Embryonic facial prominence (tissue), 1 donor: ENCODE data around the gene TRIM7.
"Not testable (repeated sequence)": the region's sequence is repeated elsewhere in the genome, so short reads cannot be mapped to it uniquely, and the experiment has no call there.

Experiments
- DNase-seq: peaks from one replicate; pipeline ENCODE4 v3.0.0-alpha.2; 2016; ENCODE audit errors: extremely low spot score

Gene TRIM7

GRCh38 chr5:181193656-181194055, 11.3 kb downstream of the TRIM7 start:
- DNase-seq = no peak

GRCh38 chr5:181192337-181193046, 12.5 kb downstream of the TRIM7 start:
- no peak for DNase-seq

GRCh38 chr5:181191526-181192336, 13.3 kb downstream of the TRIM7 start:
- peak; percentile 79 for DNase-seq

- no peak for DNase-seq
Observed at GRCh38 chr5:181190711-181191525, 14.1 kb downstream of the TRIM7 start.

GRCh38 chr5:181189962-181190710, 14.9 kb downstream of the TRIM7 start:
- DNase-seq = no peak

- no peak for DNase-seq
Observed at GRCh38 chr5:181189363-181189961, 15.5 kb downstream of the TRIM7 start.

- DNase-seq = no peak
Observed at GRCh38 chr5:181188700-181189362, 16.2 kb downstream of the TRIM7 start.

GRCh38 chr5:181187500-181188213, 17.3 kb downstream of the TRIM7 start:
- DNase-seq = no peak

GRCh38 chr5:181186986-181187499, 18.0 kb downstream of the TRIM7 start:
- no peak for DNase-seq

GRCh38 chr5:181186022-181186421, 19.0 kb downstream of the TRIM7 start:
- DNase-seq = no peak

- no peak for DNase-seq
Observed at GRCh38 chr5:181185560-181185959, 19.4 kb downstream of the TRIM7 start.

- no peak for DNase-seq
Observed at GRCh38 chr5:181184845-181185216, 20.2 kb downstream of the TRIM7 start.

- DNase-seq = no peak
Observed at GRCh38 chr5:181182651-181183050, 22.3 kb downstream of the TRIM7 start.

- no peak for DNase-seq
Observed at GRCh38 chr5:181181650-181182565, 23.1 kb downstream of the TRIM7 start.

- not testable (repeated sequence) for DNase-seq
Observed at GRCh38 chr5:181177559-181177958, 27.4 kb downstream of the TRIM7 start.

- no peak for DNase-seq
Observed at GRCh38 chr5:181176254-181176952, 28.6 kb downstream of the TRIM7 start.

- DNase-seq = no peak
Observed at GRCh38 chr5:181173420-181174342, 31.3 kb downstream of the TRIM7 start.
